B cell (primary cell): Measurements from ENCODE around the gene LAIR1. TPM values are rescaled to one million over a fixed set of nuclear protein-coding genes. Genes with fewer than 3 reads are reported as not detected.

Experiments used
- ATAC-seq: fragments of 200-7000 bp; cut with Tn5 transposase; one replicate; pipeline ENCODE4 v1.10.0; 2021; ENCODE audit warnings: low read depth, mild to moderate bottlenecking, moderate number of reproducible peaks, moderate library complexity
- CTCF ChIA-PET: fragments of 350-600 bp; sonication (Branson Sonifier 250); formaldehyde crosslinking; loops from one replicate; lab custom pipeline; 2021; ENCODE audit warnings: antibody characterized with exemption, inconsistent platforms; lab: Charles Lee
- POLR2A ChIA-PET: fragments of 350-600 bp; sonication (Branson Sonifier 250); formaldehyde crosslinking; loops from one replicate; lab custom pipeline; 2021; ENCODE audit warnings: antibody characterized with exemption; lab: Charles Lee
- DNase-seq: peaks from one replicate; pipeline ENCODE4 v3.0.0; 2013
- H2AFZ ChIP-seq: 2 replicates; pipeline ENCODE4 v1.6.1; 2012; ENCODE audit warnings: mild to moderate bottlenecking, low read depth, low read length; ENCODE audit not compliant: insufficient read depth, poor library complexity, severe bottlenecking
- H3K27ac ChIP-seq, 2 donors: 1 replicate in 1 of 2; 2 replicates in 1 of 2; pipeline ENCODE4 v1.5.1; 2012 to 2013; ENCODE audit warnings: low read length in 2 of 2, mild to moderate bottlenecking in 2 of 2, moderate library complexity in 1 of 2
- H3K27me3 ChIP-seq, 4 experiments: fragments of 200-600 bp in 1 of 4; sonication (generic) in 1 of 4; replicated peaks in 1 of 4; 1 replicate in 2 of 4; 2 replicates in 2 of 4; pipeline versions ENCODE4 v1.6.1 to v1.7.0; 2013 to 2016; ENCODE audit warnings: low read length in 3 of 4, mild to moderate bottlenecking in 2 of 4, mixed read lengths in 1 of 4, moderate library complexity in 1 of 4; ENCODE audit not compliant: insufficient read depth in 4 of 4, control insufficient read depth in 3 of 4; ENCODE audit errors: control extremely low read depth in 1 of 4
- H3K36me3 ChIP-seq, 2 experiments: replicated peaks in 1 of 2; 1 replicate in 1 of 2; 2 replicates in 1 of 2; pipeline versions ENCODE4 v1.6.1 to v1.7.1; 2013; ENCODE audit warnings: low read length in 1 of 2; ENCODE audit not compliant: insufficient read depth in 2 of 2, control insufficient read depth in 1 of 2; ENCODE audit errors: control extremely low read depth in 1 of 2, extremely low read depth in 1 of 2
- H3K4me1 ChIP-seq, 2 donors: fragments of 200-600 bp in 1 of 2; sonication (generic) in 1 of 2; 1 replicate in 1 of 2; 2 replicates in 1 of 2; pipeline versions ENCODE4 v1.5.1 to v1.6.1; 2013 to 2017; ENCODE audit warnings: low read length in 2 of 2; ENCODE audit not compliant: control insufficient read depth in 2 of 2, insufficient read depth in 2 of 2
- H3K4me2 ChIP-seq: replicated peaks from 2 replicates; pipeline ENCODE3; 2012; ENCODE audit warnings: mild to moderate bottlenecking, low read depth, low read length; ENCODE audit not compliant: poor library complexity, severe bottlenecking
- H3K4me3 ChIP-seq, 5 experiments: fragments of 200-600 bp in 1 of 5; sonication (generic) in 1 of 5; 1 replicate in 3 of 5; 2 replicates in 2 of 5; pipeline versions ENCODE4 v1.5.1 to v1.7.0; 2011 to 2016; ENCODE audit warnings: low read length in 4 of 5, mild to moderate bottlenecking in 4 of 5, low read depth in 2 of 5, control low read depth in 1 of 5, moderate library complexity in 1 of 5; ENCODE audit not compliant: insufficient read depth in 1 of 5; ENCODE audit errors: control extremely low read depth in 1 of 5, extremely low read depth in 1 of 5
- H3K79me2 ChIP-seq: fragments of 200-600 bp; sonication (generic); one replicate; pipeline ENCODE4 v1.6.0; 2016; ENCODE audit warnings: low read length; ENCODE audit not compliant: control insufficient read depth, insufficient read depth
- H3K9ac ChIP-seq: fragments of 200-600 bp; sonication (generic); 2 replicates; pipeline ENCODE4 v1.6.1; 2017; ENCODE audit warnings: mild to moderate bottlenecking, low read length, moderate library complexity
- H3K9me3 ChIP-seq, 3 donors: one replicate each; pipeline versions ENCODE4 v1.6.1 to v1.7.1; 2013; ENCODE audit warnings: low read length in 2 of 3; ENCODE audit not compliant: control insufficient read depth in 2 of 3, insufficient read depth in 1 of 3; ENCODE audit errors: control extremely low read depth in 1 of 3
- H4K20me1 ChIP-seq: 2 replicates; pipeline ENCODE4 v1.6.0; 2012; ENCODE audit warnings: mild to moderate bottlenecking, low read length; ENCODE audit not compliant: insufficient read depth, control insufficient read depth, poor library complexity, severe bottlenecking
- H3K27ac Mint-ChIP-seq: one replicate; pipeline ENCODE4 v1.8.0; 2021; ENCODE audit warnings: mixed read lengths
- H3K27me3 Mint-ChIP-seq: one replicate; pipeline ENCODE4 v1.8.0; 2021; ENCODE audit warnings: mixed read lengths
- H3K4me1 Mint-ChIP-seq: one replicate; pipeline ENCODE4 v1.8.0; 2021; ENCODE audit warnings: mixed read lengths
- H3K4me3 Mint-ChIP-seq: one replicate; pipeline ENCODE4 v1.8.0; 2021; ENCODE audit warnings: mixed read lengths
- H3K9me3 Mint-ChIP-seq: one replicate; pipeline ENCODE4 v1.8.0; 2022; ENCODE audit warnings: mixed read lengths; ENCODE audit not compliant: insufficient read depth
- EZH2 ChIP-seq: IDR thresholded peaks from 2 replicates; pipeline ENCODE4 v1.6.1; 2012; ENCODE audit warnings: borderline replicate concordance, low read depth, mild to moderate bottlenecking, moderate library complexity, low read length; ENCODE audit not compliant: insufficient read depth, poor library complexity, severe bottlenecking
- WGBS: methylation state at CpG from one replicate; pipeline ENCODE4 v1.1.5; 2013; ENCODE audit warnings: missing lambda C conversion rate; ENCODE audit not compliant: insufficient coverage; 5-methylcytosine and 5-hydroxymethylcytosine counted together
- intact Hi-C: fragments of 100-400 bp; cut with micrococcal nuclease; formaldehyde crosslinking; loops from one replicate; pipeline ENCODE4 v1.10.0; 2022
- polyA plus RNA-seq: library from polyadenylated mRNA; depleted of rRNA; stranded (reverse); fragments of >200 nt; gene quantifications from 2 replicates; pipeline ENCODE4 v1.2.3, GENCODE V29; 2012
- total RNA-seq, 2 donors: library from RNA; stranded (reverse); fragments of 120-200 nt in 1 of 2; gene quantifications; 1 replicate in 1 of 2; 2 replicates in 1 of 2; pipeline versions ENCODE4 v1.2.3 to v1.2.4, GENCODE V29; 2013 to 2022
- TF ChIP-seq, protein P1 (sequence below): fragments of 200-600 bp; IDR thresholded peaks from one replicate; pipeline ENCODE4 v1.8.0; 2022; ENCODE audit warnings: antibody characterized with exemption, mild to moderate bottlenecking

LAIR1 gene
- total and polyA plus RNA-seq, 2 donors (not counting 1 experiment from before 2014, with no cell fraction given) = 41.5 to 173 TPM

DNA sequence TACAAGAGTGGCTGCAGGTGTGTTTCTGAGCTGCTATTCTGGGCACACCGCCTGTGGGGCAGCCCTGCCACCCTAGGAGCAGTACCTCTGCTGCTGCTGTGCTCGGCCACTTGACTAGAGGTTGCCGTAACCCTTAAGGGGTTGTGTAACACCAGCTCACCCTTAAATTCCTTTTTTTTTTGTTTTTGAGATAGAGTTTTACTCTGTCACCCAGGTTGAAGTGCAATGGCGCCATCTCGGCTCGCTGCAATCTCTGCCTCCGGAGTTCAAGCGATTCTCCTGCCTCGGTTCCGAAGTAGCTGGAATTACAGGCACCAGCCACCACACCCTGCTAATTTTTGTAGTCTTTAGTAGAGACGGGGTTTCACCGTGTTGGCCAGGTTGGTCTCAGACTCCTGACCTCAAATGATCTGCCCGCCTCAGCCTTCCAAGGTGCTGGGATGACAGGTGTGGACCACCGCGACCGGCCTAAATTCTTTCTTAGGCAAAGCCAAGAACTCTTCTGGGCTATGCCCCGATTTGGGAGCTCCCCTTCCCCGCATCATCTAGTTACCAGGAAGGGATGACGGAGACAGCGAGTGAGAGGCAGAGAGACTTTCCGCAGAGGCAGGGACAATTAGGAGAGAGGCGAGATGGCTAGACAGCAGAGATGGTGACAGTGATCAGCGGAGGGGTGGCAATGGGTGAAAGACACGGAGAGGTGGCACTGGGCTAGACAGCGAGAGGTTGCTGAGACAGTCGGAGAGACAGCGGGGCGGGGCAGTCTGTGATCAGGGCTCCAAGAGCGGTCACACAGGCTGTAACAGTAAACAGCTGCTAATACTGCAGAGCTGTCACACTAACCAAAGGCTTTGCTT lies 47.4 kb downstream of the LAIR1 start:
- Histone ChIP-seq H3K4me2 (no peak overlapping the region), H3K27ac (no peak overlapping the region), H3K9ac (no peak overlapping the region), H3K79me2 (no peaks in the 10 kb centered on the region), H3K4me1 (peaks cover 18 to 26% of the 10 kb centered on the region in 2 donors), H4K20me1 (no peaks in the 10 kb centered on the region), H3K36me3 (no peaks in the 10 kb centered on the region), H3K4me3 (no peak overlapping the region), H3K9me3 (no peaks in the 10 kb centered on the region), H2AFZ (no peak overlapping the region), H3K27me3 (peaks cover 0 to 29% (median 16%) of the 10 kb centered on the region in 4 experiments)
- peaks cover 32% of the 10 kb centered on the region for H3K27me3 Mint-ChIP-seq
- ATAC-seq = no peak
- intact Hi-C loops = no loop called here
- CTCF ChIA-PET = interaction anchor here (1.3 to 13.5 kb wide), 5 partner anchors 7 to 150 kb away, joined by 4 to 235 read pairs (median 5); no protein-coding TSS in a partner anchor
- TF ChIP-seq, protein P1, sequence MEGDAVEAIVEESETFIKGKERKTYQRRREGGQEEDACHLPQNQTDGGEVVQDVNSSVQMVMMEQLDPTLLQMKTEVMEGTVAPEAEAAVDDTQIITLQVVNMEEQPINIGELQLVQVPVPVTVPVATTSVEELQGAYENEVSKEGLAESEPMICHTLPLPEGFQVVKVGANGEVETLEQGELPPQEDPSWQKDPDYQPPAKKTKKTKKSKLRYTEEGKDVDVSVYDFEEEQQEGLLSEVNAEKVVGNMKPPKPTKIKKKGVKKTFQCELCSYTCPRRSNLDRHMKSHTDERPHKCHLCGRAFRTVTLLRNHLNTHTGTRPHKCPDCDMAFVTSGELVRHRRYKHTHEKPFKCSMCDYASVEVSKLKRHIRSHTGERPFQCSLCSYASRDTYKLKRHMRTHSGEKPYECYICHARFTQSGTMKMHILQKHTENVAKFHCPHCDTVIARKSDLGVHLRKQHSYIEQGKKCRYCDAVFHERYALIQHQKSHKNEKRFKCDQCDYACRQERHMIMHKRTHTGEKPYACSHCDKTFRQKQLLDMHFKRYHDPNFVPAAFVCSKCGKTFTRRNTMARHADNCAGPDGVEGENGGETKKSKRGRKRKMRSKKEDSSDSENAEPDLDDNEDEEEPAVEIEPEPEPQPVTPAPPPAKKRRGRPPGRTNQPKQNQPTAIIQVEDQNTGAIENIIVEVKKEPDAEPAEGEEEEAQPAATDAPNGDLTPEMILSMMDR = no peak
- TF ChIP-seq EZH2 = no peak
- H3K27ac Mint-ChIP-seq = peak overlapping the region; percentile 50
- no peak for DNase-seq
- WGBS = 91% methylated on average over 28 of the region's 29 CpGs
- H3K9me3 Mint-ChIP-seq = no peaks in the 10 kb centered on the region
- POLR2A ChIA-PET = no interaction called here
- peaks cover 29% of the 10 kb centered on the region for H3K4me1 Mint-ChIP-seq
- H3K4me3 Mint-ChIP-seq = no peak overlapping the region

DNA sequence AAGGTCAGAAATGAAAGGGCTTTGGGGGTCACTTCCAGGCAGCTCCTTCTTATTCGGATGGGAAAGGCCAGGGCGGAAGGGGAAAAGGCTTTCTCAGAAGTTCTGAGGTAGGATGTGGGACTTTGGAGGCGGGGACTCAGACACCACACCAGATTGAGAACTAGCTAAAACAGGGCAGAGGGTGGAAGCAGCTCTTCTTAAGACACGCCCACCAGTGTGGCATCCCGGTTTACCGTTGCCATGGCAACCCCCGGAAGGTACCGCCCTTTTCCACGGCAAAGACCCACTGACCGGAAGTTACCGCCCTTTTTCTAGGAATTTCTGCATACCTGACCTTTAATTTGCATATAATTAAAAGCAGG lies 48.0 kb downstream of the LAIR1 start:
- TF ChIP-seq, protein P1 = no peak
- TF ChIP-seq EZH2 = no peak
- Histone ChIP-seq H2AFZ (no peak overlapping the region), H3K9ac (no peak overlapping the region), H3K79me2 (no peaks in the 10 kb centered on the region), H4K20me1 (no peaks in the 10 kb centered on the region), H3K27me3 (peaks cover 0 to 35% (median 18%) of the 10 kb centered on the region in 4 experiments), H3K4me2 (no peak overlapping the region), H3K36me3 (no peaks in the 10 kb centered on the region), H3K4me3 (no peak overlapping the region), H3K4me1 (peaks cover 21 to 29% of the 10 kb centered on the region in 2 donors), H3K9me3 (no peaks in the 10 kb centered on the region), H3K27ac (no peak overlapping the region)
- Mint-ChIP-seq H3K4me1 (peaks cover 32% of the 10 kb centered on the region), H3K4me3 (no peak overlapping the region), H3K27me3 (peaks cover 34% of the 10 kb centered on the region), H3K27ac (no peak overlapping the region), H3K9me3 (no peaks in the 10 kb centered on the region)
- POLR2A ChIA-PET = no interaction called here
- CTCF ChIA-PET = interaction anchor here (0.5 to 13.5 kb wide), 4 partner anchors 8 to 74 kb away, joined by 3 to 235 read pairs (median 8); no protein-coding TSS in a partner anchor
- WGBS = 65% methylated on average over 5 of the region's 11 CpGs
- intact Hi-C loops = no loop called here
- ATAC-seq (no peak), DNase-seq (no peak)
